Activated CD4-positive, alpha-beta T cell treated with anti-CD3 and anti-CD28 coated beads for 36 hours (primary cell): Measurements from ENCODE around the gene AFAP1. TPM values are rescaled to one million over a fixed set of nuclear protein-coding genes. Genes with fewer than 3 reads are reported as not detected.

Experiments used
- ATAC-seq: fragments of 200-7000 bp; cut with Tn5 transposase; one replicate; pipeline ENCODE4 v1.10.0; 2021; ENCODE audit warnings: mild to moderate bottlenecking, moderate library complexity
- CTCF ChIA-PET: fragments of 350-600 bp; sonication (Branson Sonifier 250); formaldehyde crosslinking; loops from one replicate; lab custom pipeline; 2021; ENCODE audit warnings: antibody characterized with exemption; lab: Charles Lee
- POLR2A ChIA-PET: fragments of 350-600 bp; sonication (Branson Sonifier 250); formaldehyde crosslinking; loops from one replicate; lab custom pipeline; 2021; ENCODE audit warnings: antibody characterized with exemption, inconsistent platforms; lab: Charles Lee
- DNase-seq: peaks from one replicate; pipeline ENCODE4 v3.0.0-alpha.2; 2020
- H3K27ac Mint-ChIP-seq: one replicate; pipeline ENCODE4 v1.8.0; 2021; ENCODE audit warnings: mixed read lengths
- H3K27me3 Mint-ChIP-seq: one replicate; pipeline ENCODE4 v1.8.0; 2021; ENCODE audit warnings: mixed read lengths
- H3K36me3 Mint-ChIP-seq: one replicate; pipeline ENCODE4 v1.8.0; 2021; ENCODE audit warnings: low read depth, mixed read lengths
- H3K4me1 Mint-ChIP-seq: one replicate; pipeline ENCODE4 v1.8.0; 2021; ENCODE audit warnings: mixed read lengths
- H3K4me3 Mint-ChIP-seq: one replicate; pipeline ENCODE4 v1.8.0; 2021; ENCODE audit warnings: mild to moderate bottlenecking, moderate library complexity, mixed read lengths
- H3K9me3 Mint-ChIP-seq: one replicate; pipeline ENCODE4 v1.8.0; 2021; ENCODE audit warnings: low read depth, mixed read lengths
- intact Hi-C, 2 experiments: fragments of 100-400 bp; cut with DNase I in 1 of 2; cut with micrococcal nuclease in 1 of 2; formaldehyde crosslinking; loops; one replicate each; pipeline versions ENCODE4 v1.14.2 to v1.15.1; 2022 to 2024; cut with DNase I, micrococcal nuclease
- total RNA-seq, 2 experiments: library from RNA; stranded (reverse); gene quantifications; one replicate each; pipeline ENCODE4 v1.2.3, GENCODE V29; 2021

The AFAP1 gene
- total RNA-seq, 2 experiments from 2014 or later, result 27.1 to 27.2 TPM

DNA sequence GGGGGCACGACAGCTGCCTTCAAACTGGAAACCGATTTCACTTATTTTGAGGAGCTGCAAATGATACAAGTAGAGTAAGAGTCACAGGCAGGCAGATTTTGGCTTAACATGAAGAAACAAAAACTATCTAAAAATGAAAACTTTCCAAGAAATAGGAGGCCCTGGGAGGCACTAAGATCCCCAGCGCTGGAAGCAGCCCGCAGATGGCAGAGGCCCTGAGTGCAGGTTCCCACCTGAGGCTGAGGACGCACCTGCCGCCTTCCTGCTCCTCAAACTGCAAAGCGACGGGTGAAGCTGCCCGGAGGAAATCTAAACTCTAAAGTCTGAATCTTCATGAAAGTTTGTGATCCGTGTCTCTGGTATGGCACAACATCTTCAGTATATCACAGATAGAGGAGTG is 138.7 kb downstream of the AFAP1 start:
- POLR2A ChIA-PET, result no interaction called here
- H3K36me3 Mint-ChIP-seq, result peaks cover 34% of the 10 kb centered on the region
- CTCF ChIA-PET, result interaction anchor here (1.1 to 2.1 kb wide), 4 partner anchors 15 to 187 kb away, joined by 3 to 11 read pairs (median 7); no protein-coding TSS in a partner anchor
- no peak overlapping the region for H3K27ac Mint-ChIP-seq
- no peak overlapping the region for H3K4me3 Mint-ChIP-seq
- intact Hi-C loops, result loop anchor here in 1 of 2 experiments (5.0 kb wide), 2 partner anchors 39 to 609 kb away; partner anchors contain the start of gene SORCS2
- DNase-seq, result no peak
- no peaks in the 10 kb centered on the region for H3K27me3 Mint-ChIP-seq
- ATAC-seq, result no peak
- peaks cover 17% of the 10 kb centered on the region for H3K4me1 Mint-ChIP-seq
- no peaks in the 10 kb centered on the region for H3K9me3 Mint-ChIP-seq

DNA sequence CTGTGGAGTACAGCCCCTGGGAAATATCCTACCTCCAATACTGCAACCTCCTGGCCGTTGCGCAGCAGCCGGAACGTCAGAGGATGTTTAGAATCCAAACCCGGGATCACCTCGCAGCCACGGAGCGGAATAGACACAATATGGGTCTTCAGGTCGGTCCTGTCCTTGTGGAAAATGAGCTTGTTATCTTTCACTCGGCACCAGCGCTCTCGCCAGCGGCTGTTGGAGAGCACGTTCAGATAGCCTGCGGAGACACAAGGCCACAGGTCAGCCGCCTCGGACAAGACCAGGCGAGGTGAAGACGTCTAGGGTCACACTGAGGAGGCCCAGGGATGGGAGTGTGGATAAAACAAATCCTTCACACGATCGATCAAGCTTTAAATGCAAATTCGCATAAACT is 139.3 kb downstream of the AFAP1 start:
- Mint-ChIP-seq H3K36me3 (peaks cover 34% of the 10 kb centered on the region), H3K27ac (no peak overlapping the region), H3K4me3 (no peak overlapping the region), H3K27me3 (no peaks in the 10 kb centered on the region), H3K9me3 (no peaks in the 10 kb centered on the region), H3K4me1 (peaks cover 17% of the 10 kb centered on the region)
- POLR2A ChIA-PET, result no interaction called here
- no peak for DNase-seq
- no peak for ATAC-seq
- CTCF ChIA-PET, result interaction anchor here (1.1 to 2.0 kb wide), 2 partner anchors 15 to 188 kb away, joined by 3 to 7 read pairs; no protein-coding TSS in a partner anchor
- intact Hi-C loops, result loop anchor here in 1 of 2 experiments (5.0 kb wide), 2 partner anchors 38 to 608 kb away; partner anchors contain the start of gene SORCS2

DNA sequence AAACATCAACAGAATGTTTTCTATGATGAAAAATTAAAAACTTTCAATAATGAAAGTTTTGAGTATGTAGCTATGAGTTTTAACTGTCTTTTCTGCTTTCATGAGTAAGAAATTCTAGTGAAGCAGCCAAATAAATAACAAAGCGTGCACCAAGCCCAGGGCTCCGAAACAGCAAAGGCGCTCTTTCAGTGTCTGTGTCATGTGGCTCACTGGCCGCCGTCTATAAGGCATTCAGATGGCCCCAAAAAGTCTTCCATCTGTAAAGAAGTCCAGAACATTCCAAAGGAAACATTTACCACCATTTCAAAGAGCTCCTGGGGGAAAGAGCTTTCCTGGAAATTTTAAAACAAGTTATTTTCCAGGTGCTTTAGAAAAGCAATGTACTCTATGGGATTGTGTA is 139.9 kb downstream of the AFAP1 start:
- intact Hi-C loops, result loop anchor here in 1 of 2 experiments (5.0 kb wide), 2 partner anchors 37 to 607 kb away; partner anchors contain the start of gene SORCS2
- Mint-ChIP-seq H3K4me1 (peaks cover 17% of the 10 kb centered on the region), H3K27me3 (no peaks in the 10 kb centered on the region), H3K4me3 (no peak overlapping the region), H3K9me3 (no peaks in the 10 kb centered on the region), H3K27ac (no peak overlapping the region), H3K36me3 (peaks cover 34% of the 10 kb centered on the region)
- CTCF ChIA-PET, result interaction anchor here (0.7 to 2.0 kb wide), 2 partner anchors 188 to 236 kb away, joined by 3 to 7 read pairs; no protein-coding TSS in a partner anchor
- no peak for ATAC-seq
- POLR2A ChIA-PET, result interaction anchor here (0.6 kb wide), 1 partner anchor 341 kb away, joined by 3 read pairs; no protein-coding TSS in a partner anchor
- DNase-seq, result no peak

DNA sequence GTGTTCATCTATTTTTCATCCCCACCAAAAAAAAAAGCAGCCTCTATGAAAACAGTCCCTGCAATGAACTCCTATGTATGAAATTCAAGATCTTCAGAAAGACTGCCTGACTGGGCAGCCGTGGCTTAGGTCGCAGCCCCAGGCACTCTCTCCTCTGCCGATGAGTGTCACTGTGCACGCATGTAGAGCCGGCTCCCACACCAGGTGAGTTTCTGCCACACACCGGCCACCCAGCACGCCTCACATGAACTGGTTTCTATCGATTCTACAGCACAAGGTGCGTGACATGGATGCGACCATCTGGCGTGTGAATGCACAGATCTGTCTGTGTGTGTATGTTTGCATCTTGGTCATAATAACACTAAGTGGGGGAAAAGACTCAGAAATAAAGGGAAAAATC is 140.4 kb downstream of the AFAP1 start:
- Mint-ChIP-seq H3K27me3 (no peaks in the 10 kb centered on the region), H3K4me1 (peaks cover 15% of the 10 kb centered on the region), H3K36me3 (peaks cover 34% of the 10 kb centered on the region), H3K27ac (no peak overlapping the region), H3K9me3 (no peaks in the 10 kb centered on the region), H3K4me3 (no peak overlapping the region)
- intact Hi-C loops, result no loop called here
- ChIA-PET POLR2A (interaction anchor here (0.6 kb wide), 1 partner anchor 342 kb away, joined by 3 read pairs; no protein-coding TSS in a partner anchor), CTCF (interaction anchor here (0.7 to 2.0 kb wide), 3 partner anchors 37 to 236 kb away, joined by 3 to 7 read pairs (median 5); no protein-coding TSS in a partner anchor)
- ATAC-seq, result no peak
- DNase-seq, result no peak

DNA sequence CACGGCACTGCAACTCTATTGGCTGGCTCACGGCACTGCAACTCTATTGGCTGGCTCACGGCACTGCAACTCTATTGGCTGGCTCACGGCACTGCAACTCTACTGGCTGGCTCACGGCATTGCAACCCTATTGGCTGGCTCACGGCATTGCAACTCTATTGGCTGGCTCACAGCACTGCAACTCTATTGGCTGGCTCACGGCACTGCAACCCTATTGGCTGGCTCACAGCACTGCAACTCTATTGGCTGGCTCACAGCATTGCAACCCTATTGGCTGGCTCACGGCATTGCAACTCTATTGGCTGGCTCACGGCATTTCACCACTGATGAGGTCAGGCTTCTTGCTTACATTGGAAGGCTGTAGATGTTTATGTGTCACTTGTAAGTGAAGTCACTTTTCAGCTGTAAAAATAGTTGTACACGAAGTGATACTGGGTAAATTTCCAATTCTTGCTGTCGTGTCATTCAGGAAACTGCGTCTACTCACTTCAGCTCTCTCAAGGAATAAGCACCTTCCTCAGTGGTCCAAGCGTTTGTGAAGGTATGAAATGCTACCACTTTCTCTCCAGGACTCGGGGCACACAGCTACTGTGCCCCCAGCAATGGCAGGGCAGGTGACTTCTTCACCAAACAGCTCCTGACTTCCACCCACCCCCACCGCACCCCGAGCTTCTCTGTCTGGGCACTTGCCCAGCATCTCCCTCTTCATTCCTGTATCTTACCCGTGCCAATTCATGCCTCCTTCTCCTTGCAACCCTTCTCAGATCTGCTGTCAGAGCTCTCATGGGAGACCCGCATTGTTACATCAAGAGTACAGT is 141.3 kb downstream of the AFAP1 start:
- H3K4me1 Mint-ChIP-seq, result peaks cover 11% of the 10 kb centered on the region
- ATAC-seq (no peak), DNase-seq (peak; percentile 18)
- H3K36me3 Mint-ChIP-seq, result peaks cover 38% of the 10 kb centered on the region
- H3K4me3 Mint-ChIP-seq, result no peak overlapping the region
- ChIA-PET CTCF (interaction anchor here (0.9 to 1.2 kb wide), 3 partner anchors 14 to 110 kb away, joined by 3 to 5 read pairs (median 4); no protein-coding TSS in a partner anchor), POLR2A (no interaction called here)
- H3K27ac Mint-ChIP-seq, result no peak overlapping the region
- no peaks in the 10 kb centered on the region for H3K9me3 Mint-ChIP-seq
- no peaks in the 10 kb centered on the region for H3K27me3 Mint-ChIP-seq
- intact Hi-C loops, result no loop called here

DNA sequence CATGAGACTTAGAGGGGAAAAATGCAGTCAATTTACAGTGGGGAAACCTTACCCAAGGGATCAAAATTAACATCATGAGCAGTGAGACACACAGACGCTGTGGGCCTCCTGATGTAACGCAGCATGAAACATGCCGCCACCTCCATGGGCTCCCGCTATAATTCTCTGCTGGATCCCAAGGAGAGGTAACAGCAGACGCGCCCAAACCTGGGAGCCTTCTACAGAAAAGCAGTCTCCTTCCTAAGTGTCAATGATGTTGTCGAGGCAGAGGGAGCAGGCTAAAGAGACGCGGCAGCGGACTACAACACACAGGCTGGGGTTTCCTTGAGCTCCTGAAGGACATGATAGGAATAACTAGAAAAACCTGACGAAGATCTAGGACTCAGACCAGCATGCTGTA is 142.3 kb downstream of the AFAP1 start:
- intact Hi-C loops, result no loop called here
- Mint-ChIP-seq H3K27ac (no peak overlapping the region), H3K9me3 (no peaks in the 10 kb centered on the region), H3K4me3 (no peak overlapping the region), H3K27me3 (no peaks in the 10 kb centered on the region), H3K4me1 (peaks cover 11% of the 10 kb centered on the region), H3K36me3 (peaks cover 43% of the 10 kb centered on the region)
- ChIA-PET CTCF (no interaction called here), POLR2A (no interaction called here)
- no peak for DNase-seq
- ATAC-seq, result no peak

DNA sequence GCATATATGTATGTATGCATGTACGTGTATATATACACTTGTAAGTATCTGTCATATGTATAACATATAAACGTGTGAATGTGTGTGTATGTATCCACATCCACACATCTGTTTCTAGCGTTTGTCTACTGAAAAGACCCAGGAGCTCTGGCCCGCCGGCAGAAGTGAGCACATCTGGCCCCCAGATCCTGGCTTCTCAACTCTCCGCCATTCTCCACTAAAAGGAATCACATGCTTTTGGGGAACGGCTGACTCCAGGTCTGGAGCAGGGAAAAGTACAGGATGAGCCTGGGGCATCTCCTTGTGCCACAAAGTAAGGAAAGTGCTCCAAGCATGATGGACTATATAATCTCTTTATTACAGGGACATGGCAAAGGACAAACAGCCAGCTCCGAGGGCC is 143.7 kb downstream of the AFAP1 start:
- intact Hi-C loops, result no loop called here
- ATAC-seq, result no peak
- H3K4me3 Mint-ChIP-seq, result no peak overlapping the region
- DNase-seq, result no peak
- H3K36me3 Mint-ChIP-seq, result peaks cover 45% of the 10 kb centered on the region
- CTCF ChIA-PET, result no interaction called here
- no peaks in the 10 kb centered on the region for H3K9me3 Mint-ChIP-seq
- H3K27ac Mint-ChIP-seq, result no peak overlapping the region
- H3K4me1 Mint-ChIP-seq, result peaks cover 2% of the 10 kb centered on the region
- no peaks in the 10 kb centered on the region for H3K27me3 Mint-ChIP-seq
- POLR2A ChIA-PET, result no interaction called here

DNA sequence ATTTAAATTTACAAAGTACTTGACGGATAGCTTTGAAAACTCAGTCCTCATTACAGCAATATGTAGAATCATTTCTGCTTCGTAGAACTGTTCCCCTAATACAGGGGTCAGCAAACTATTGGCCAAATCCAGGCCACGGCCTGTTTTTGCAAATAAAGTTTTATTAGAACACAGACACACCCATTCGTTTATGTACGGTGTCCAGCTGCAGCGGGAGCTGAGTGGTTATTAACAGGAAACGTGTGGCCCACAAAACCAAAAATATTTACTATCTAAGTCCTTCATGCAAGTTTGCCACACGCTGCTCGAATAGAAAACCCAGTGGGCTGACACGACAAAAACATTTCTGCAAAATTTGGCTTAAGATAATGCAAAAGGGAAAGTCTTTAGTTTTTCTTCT is 146.5 kb downstream of the AFAP1 start:
- no peak for ATAC-seq
- POLR2A ChIA-PET, result no interaction called here
- peaks cover 2% of the 10 kb centered on the region for H3K4me1 Mint-ChIP-seq
- peak; percentile 1 for DNase-seq
- no peak overlapping the region for H3K27ac Mint-ChIP-seq
- no peak overlapping the region for H3K4me3 Mint-ChIP-seq
- H3K36me3 Mint-ChIP-seq, result peaks cover 25% of the 10 kb centered on the region
- no peaks in the 10 kb centered on the region for H3K27me3 Mint-ChIP-seq
- no peaks in the 10 kb centered on the region for H3K9me3 Mint-ChIP-seq
- intact Hi-C loops, result no loop called here
- CTCF ChIA-PET, result interaction anchor here (0.7 to 1.3 kb wide), 2 partner anchors 9 to 27 kb away, joined by 3 to 6 read pairs; no protein-coding TSS in a partner anchor

DNA sequence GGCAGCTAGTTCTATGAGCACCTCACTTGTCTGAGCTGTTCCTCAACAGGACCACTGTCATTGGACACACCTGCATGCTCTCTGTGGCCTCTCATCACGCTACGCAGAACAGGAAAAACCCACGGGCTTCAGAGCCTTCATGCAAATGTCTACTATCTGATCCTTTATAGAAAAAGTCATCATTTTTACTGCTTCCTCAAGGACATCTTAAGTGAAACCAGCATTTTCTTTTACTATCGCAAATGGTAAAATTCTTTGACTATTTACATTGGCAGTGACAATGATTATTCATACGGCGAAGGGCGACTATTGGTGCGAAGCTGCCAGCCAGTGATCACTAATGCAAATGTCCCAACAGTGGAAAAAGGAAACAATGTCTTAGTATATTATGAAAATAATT is 147.0 kb downstream of the AFAP1 start:
- CTCF ChIA-PET, result interaction anchor here (0.7 to 1.3 kb wide), 3 partner anchors 10 to 292 kb away, joined by 3 to 6 read pairs (median 4); no protein-coding TSS in a partner anchor

DNA sequence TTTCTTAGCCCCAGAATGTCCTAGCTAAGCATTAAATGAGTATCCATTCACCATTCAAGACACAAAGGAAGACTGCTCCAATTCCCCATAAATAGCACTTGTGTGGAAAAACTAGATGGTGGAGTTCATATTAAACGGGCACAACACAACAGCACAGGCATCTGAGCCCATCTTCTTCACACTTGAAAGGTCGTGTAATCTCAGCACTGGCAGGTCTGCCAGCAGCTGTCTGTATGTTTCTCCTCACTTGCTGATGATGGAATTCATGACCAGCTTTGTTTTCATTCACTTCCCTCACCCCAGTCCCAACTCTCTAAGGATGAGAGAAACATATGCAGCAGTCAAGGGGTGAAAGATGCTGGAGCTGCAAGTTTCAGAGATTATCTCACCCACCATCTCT is 148.7 kb downstream of the AFAP1 start:
- POLR2A ChIA-PET, result no interaction called here

More for the DNA sequence above, 147.0 kb downstream of the AFAP1 start:
- Mint-ChIP-seq H3K4me3 (no peak overlapping the region), H3K36me3 (peaks cover 23% of the 10 kb centered on the region), H3K4me1 (peaks cover 2% of the 10 kb centered on the region), H3K27ac (no peak overlapping the region), H3K27me3 (no peaks in the 10 kb centered on the region), H3K9me3 (no peaks in the 10 kb centered on the region)
- intact Hi-C loops, result no loop called here
- DNase-seq (peak; percentile 1), ATAC-seq (no peak)
- POLR2A ChIA-PET, result no interaction called here

DNA sequence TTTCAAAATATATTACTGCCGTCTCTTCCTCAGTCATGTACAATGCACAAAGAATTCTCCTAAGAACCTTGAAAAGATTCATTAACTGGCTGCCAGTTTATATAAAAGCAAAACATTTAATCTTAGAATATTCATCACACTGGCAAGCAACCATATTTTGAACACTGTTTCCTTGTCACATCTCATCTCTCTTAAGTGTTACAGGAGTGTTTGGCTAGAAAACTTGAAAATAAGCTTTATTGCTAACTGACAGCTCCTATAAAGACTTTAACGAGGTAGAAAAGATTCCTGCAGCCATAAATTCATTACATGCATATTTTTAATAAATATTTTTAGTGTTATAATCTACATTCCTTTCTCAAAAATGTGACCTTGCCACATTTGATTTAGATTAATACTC is 149.6 kb downstream of the AFAP1 start:
- Mint-ChIP-seq H3K9me3 (no peaks in the 10 kb centered on the region), H3K36me3 (peaks cover 22% of the 10 kb centered on the region), H3K27me3 (no peaks in the 10 kb centered on the region), H3K4me3 (no peak overlapping the region), H3K27ac (no peak overlapping the region), H3K4me1 (peaks cover 9% of the 10 kb centered on the region)
- ATAC-seq, result no peak
- ChIA-PET CTCF (interaction anchor here (1.0 kb wide), 1 partner anchor 15 kb away, joined by 3 read pairs; no protein-coding TSS in a partner anchor), POLR2A (no interaction called here)
- DNase-seq, result no peak
- intact Hi-C loops, result no loop called here

More for the DNA sequence above, 148.7 kb downstream of the AFAP1 start:
- DNase-seq, result no peak
- intact Hi-C loops, result no loop called here
- Mint-ChIP-seq H3K9me3 (no peaks in the 10 kb centered on the region), H3K4me1 (no peaks in the 10 kb centered on the region), H3K4me3 (no peak overlapping the region), H3K27me3 (no peaks in the 10 kb centered on the region), H3K36me3 (peaks cover 16% of the 10 kb centered on the region), H3K27ac (peak overlapping the region; percentile 6)
- ATAC-seq, result no peak
- CTCF ChIA-PET, result interaction anchor here (0.9 kb wide), 1 partner anchor 11 kb away, joined by 7 read pairs; no protein-coding TSS in a partner anchor
